Activated T-cell treated with anti-CD3 and anti-CD28 coated beads, Interleukin-2, amount 50 U/mL, for 4 hours (primary cell): ENCODE measurements around the gene CHRM1. TPM values are rescaled to one million over a fixed set of nuclear protein-coding genes. Genes with fewer than 3 reads are reported as not detected.

ENCODE experiments used
- total RNA-seq, 3 donors: library from RNA; stranded (reverse); gene quantifications; one replicate each; pipeline ENCODE4 v1.2.1, GENCODE V29; 2021

Gene CHRM1
- total RNA-seq, 3 donors from 2014 or later = not detected

Other genes with a start within 250 kb of the CHRM1 start
- gene UQCC3, start 249.7 kb downstream of the CHRM1 start, total RNA-seq = 10 to 100 TPM in 2 of 3 donors, 1 to 10 TPM in 1; 9.4 to 14.6 (median 10.6) TPM
- gene LBHD1, start 249.1 kb downstream of the CHRM1 start, total RNA-seq = 10 to 100 TPM; 17.0 to 22.2 (median 19.2) TPM
- 100 to 1,000 TPM; 151 to 174 (median 157) TPM for gene UBXN1, start 242.3 kb downstream of the CHRM1 start, total RNA-seq
- under 1 TPM; 0.21 to 0.33 (median 0.30) TPM for gene LRRN4CL, start 231.8 kb downstream of the CHRM1 start, total RNA-seq
- gene BSCL2, start 213.9 kb downstream of the CHRM1 start, total RNA-seq = 10 to 100 TPM; 23.6 to 29.6 (median 26.9) TPM
- not detected for gene GNG3, start 213.7 kb downstream of the CHRM1 start, total RNA-seq
- gene HNRNPUL2, start 193.9 kb downstream of the CHRM1 start, total RNA-seq = 10 to 100 TPM; 45.3 to 49.4 (median 47.9) TPM
- gene TTC9C, start 192.9 kb downstream of the CHRM1 start, total RNA-seq = 10 to 100 TPM; 20.2 to 22.9 (median 20.9) TPM
- gene ZBTB3, start 167.2 kb downstream of the CHRM1 start, total RNA-seq = 1 to 10 TPM; 5.7 to 6.9 (median 6.5) TPM
- gene POLR2G, start 159.8 kb downstream of the CHRM1 start, total RNA-seq = 100 to 1,000 TPM; 143 to 145 (median 144) TPM
- 10 to 100 TPM; 27.2 to 34.3 (median 29.1) TPM for gene TAF6L, start 150.0 kb downstream of the CHRM1 start, total RNA-seq
- 10 to 100 TPM; 26.8 to 35.4 (median 31.6) TPM for gene TMEM179B, start 134.0 kb downstream of the CHRM1 start, total RNA-seq
- gene TMEM223, start 129.4 kb downstream of the CHRM1 start, total RNA-seq = 10 to 100 TPM in 2 of 3 donors, 1 to 10 TPM in 1; 9.4 to 12.1 (median 11.6) TPM
- 100 to 1,000 TPM; 138 to 180 (median 158) TPM for gene NXF1, start 115.9 kb downstream of the CHRM1 start, total RNA-seq
- 10 to 100 TPM; 22.3 to 31.6 (median 28.4) TPM for gene STX5, start 89.3 kb downstream of the CHRM1 start, total RNA-seq
- under 1 TPM; 0.63 to 0.92 (median 0.89) TPM for gene TEX54, start 88.5 kb downstream of the CHRM1 start, total RNA-seq
- 100 to 1,000 TPM; 228 to 254 (median 235) TPM for gene WDR74, start 81.8 kb downstream of the CHRM1 start, total RNA-seq
- 100 to 1,000 TPM; 580 to 683 (median 586) TPM for gene SLC3A2, start 40.5 kb downstream of the CHRM1 start, total RNA-seq
- gene SLC22A6, start 63.6 kb upstream of the CHRM1 start, total RNA-seq = not detected
- gene SLC22A8, start 94.5 kb upstream of the CHRM1 start, total RNA-seq = not detected
- gene SLC22A24, start 222.9 kb upstream of the CHRM1 start, total RNA-seq = not detected